HG03457 (cell line): ENCODE results near the gene PPP2R5C.

Experiments used
- ATAC-seq: cut with Tn5 transposase; IDR thresholded peaks from one replicate; pipeline ENCODE4 v1.9.1; 2021; ENCODE audit warnings: moderate number of reproducible peaks; ENCODE audit not compliant: unreplicated experiment

PPP2R5C gene

DNA sequence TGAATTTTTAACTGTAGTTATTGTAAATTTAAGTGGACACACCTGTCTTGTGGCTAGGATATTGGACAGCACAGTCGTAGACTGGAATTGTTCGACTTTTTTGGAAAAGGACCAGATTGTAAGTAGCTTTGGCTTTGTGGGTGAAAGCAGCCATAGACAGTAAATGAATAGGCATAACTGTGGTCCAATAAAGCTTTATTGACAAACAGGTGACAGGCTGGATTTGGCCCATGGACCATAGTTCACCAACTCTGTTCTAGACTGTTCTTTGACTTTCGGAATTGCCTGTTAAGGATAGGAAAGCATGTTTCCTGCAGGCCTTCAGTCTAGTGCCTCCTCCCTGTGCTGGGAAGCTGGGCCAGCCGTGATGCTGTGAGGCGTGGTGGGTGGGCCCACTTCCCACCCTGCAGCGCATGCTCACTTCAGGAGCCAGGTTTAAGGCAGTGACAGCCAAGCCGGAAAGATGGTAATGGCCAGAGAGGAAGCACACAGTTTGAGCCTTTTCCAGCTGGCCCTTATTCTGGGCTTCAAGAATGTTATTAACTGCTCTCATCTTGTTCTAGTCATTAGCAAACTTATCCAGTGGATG is 51.8 kb downstream of the PPP2R5C start:
- ATAC-seq, result no peak

DNA sequence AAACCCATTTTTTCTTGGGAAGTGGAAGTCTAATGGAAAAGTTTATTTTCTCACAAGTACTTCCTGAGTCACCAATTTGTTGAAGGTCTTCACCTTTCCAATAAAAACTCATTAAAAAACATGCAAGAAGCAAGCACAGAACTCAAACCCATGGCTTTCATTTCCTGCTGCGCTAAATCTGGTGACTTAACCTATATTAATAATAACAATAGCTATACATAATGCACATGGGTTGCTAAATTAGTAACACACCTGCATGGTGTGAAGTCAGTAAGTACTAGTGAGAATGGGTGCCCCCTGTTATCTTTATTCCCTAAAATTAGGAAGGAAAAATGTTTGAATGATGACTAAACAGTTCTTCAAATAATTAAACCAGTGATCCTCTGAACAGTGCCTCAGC is 52.3 kb downstream of the PPP2R5C start:
- ATAC-seq, result no peak

DNA sequence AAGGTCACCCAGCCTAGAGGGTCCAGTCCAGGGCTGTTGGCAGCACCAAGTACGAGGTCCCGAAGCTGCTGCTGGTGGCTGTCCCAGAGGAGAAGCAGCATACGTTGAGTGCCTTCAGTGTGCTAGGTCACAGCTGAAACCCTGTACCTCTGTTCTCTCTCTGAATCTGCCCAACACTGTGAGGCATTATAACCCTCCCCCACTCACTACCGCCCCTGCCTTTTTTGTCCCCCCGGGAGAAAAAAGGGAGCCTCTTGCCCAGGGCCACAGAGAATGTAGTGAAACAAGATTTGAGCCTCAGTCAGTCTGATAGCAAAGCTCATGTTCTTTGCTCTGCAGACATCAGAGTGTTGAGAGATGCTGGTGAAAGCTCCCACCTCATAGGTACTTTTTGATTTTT is 53.4 kb downstream of the PPP2R5C start:
- no peak for ATAC-seq

DNA sequence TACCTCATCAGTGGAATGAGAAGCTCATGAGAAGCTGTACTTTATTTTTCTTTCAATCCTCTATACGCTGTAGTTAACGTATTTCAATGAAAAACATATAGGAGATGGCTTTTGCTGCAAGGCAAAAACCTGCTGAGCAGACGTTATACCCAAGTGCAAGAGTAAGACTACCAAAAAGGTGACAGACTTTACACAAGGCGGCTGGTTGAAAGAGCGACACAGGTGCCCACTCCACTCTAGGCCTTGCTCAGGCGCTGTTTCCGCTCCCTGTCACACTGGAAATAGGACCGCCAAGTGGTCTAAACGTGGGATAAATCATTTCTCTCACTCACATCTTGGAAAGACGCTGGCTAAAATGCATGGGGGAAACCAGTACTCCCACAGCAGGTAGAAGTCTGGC is 54.5 kb downstream of the PPP2R5C start:
- no peak for ATAC-seq

GRCh38 chr14:101817501-101818001 is 56.0 kb downstream of the PPP2R5C start:
- no peak for ATAC-seq

DNA sequence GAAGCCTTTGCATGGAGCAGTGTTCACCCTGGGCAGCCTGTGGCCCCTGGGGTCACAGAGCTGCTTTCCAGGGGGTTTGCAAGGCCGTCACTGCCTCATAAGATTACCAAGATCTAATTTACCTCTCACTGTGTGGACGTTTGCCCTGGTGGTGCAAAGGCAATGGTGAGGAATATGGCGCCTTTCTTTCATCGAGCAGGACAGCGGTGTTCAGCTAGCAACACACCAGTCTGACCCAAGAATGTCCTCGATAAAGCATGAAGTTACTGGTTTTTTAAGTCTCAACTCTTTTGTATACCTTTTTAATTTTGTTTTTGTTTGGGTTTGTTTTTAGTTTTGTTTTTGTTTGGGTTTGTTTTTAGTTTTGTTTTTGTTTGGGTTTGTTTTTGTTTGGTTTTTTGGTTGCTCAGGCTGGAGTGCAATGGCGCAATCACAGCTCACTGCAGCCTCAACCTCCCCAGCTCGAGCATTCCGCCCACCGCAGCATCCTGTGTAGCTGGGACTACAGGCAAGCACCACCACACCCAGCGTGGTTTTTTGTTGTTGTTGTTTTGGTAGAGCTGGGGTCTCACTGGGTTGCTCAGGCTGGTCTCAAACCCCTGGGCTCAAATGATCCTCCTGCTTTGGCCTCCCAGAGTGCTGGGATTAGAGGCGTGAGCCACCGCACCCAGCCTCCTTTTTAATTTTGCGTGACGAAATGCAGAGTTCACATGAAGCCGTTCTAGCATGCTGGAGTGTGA is 57.9 kb downstream of the PPP2R5C start:
- ATAC-seq, result no peak

DNA sequence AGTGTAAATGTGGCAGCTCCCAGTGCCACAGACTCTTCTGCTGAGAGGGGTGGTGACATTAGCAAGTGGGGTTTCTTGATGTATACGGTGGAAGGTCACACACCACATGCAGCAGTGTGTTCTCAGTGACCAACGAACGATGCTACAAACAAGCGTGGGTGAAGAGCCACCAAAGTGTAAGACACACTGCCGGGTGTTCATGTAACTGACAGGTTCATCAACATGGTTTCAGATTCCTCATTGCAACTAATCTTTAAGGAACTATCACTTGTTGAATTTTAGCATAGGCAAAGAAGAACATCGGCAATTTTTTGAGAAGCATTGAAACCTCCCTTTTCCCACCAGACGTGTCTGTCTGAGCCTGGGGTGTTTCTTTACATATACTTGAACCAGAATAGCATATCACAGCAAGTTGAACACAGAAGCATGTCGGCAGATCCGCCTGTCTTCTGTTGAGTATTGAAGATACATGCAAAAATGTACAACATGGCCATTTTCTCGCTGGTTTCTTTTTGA is 58.8 kb downstream of the PPP2R5C start:
- ATAC-seq, result no peak

- ATAC-seq, result no peak
Measured at GRCh38 chr14:101821528-101821927, 60.0 kb downstream of the PPP2R5C start.

DNA sequence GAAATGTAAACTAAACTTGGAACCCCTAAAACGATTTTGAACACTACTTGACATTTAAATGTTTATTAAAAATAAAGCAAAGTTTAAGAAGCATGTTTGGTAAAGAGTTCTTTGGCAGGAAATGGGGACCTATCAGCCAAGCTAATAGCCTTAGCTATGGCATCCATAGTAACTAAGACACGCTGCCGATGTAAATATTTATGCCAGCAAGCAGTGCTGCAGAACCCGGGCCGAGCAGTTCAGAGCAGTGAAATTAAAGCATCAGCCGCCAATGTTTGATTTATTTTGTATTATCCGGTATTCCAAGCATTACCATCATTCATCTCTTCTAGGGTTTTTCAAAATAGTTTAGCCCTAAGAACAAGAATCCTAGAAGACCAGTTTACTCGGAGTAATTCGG is 61.6 kb downstream of the PPP2R5C start:
- no peak for ATAC-seq

DNA sequence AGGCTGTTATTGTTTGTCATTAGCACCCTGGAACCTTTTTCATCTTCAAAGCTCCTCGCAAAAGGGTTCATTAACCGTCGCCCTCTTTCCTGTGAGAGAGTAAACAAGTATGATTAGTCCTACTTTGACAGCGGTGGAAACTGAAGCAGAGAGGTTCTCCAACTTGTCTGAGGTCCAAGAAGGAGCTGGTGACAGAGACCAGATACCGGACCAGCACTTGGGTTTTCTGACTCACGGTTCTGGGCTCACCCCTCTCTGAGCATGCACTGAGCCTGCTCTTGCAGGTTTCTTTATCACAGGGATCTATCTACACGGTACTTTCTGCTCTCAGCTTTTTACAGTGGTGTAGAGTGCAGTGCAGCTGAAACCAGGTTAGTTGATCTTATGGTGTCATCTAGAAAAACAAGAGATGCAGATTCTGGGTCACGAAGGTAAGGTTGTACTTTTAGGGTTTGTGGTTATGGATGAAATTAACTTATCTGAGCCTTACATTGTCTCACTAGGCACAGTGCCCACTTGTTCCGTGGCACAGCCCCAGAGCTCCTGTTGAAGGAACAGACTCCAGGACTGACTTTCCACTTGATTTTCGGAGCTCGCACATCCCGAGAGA is 62.1 kb downstream of the PPP2R5C start:
- ATAC-seq, result peak; percentile 48

DNA sequence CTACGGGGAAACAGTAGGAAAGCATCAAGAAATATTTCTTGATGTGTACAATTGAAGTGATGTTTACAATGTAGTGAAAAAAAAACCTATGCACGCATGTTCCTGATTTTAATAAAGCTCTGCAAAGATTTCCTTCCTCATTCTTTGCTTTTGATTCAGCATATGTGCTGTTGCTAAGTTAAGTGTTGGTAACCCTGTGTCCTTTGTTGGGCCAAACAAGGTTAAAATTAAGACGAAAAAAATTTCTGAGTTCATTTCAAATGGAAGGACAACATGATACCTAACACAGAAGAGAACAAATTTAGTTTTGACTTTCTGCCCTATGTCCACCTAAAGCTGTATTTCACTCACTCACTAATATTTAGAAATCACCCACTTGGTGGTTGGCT is 62.8 kb downstream of the PPP2R5C start:
- ATAC-seq, result no peak

GRCh38 chr14:101825797-101826196 is 64.3 kb downstream of the PPP2R5C start:
- ATAC-seq, result no peak

- no peak for ATAC-seq
Measured at GRCh38 chr14:101826351-101826750, 64.8 kb downstream of the PPP2R5C start.

- ATAC-seq, result no peak
Measured at GRCh38 chr14:101827286-101827685, 65.8 kb downstream of the PPP2R5C start.

GRCh38 chr14:101828046-101828445 is 66.5 kb downstream of the PPP2R5C start:
- ATAC-seq, result no peak

GRCh38 chr14:101830271-101830670 is 68.8 kb downstream of the PPP2R5C start:
- ATAC-seq, result no peak

GRCh38 chr14:101833045-101833444 is 71.5 kb downstream of the PPP2R5C start:
- no peak for ATAC-seq

DNA sequence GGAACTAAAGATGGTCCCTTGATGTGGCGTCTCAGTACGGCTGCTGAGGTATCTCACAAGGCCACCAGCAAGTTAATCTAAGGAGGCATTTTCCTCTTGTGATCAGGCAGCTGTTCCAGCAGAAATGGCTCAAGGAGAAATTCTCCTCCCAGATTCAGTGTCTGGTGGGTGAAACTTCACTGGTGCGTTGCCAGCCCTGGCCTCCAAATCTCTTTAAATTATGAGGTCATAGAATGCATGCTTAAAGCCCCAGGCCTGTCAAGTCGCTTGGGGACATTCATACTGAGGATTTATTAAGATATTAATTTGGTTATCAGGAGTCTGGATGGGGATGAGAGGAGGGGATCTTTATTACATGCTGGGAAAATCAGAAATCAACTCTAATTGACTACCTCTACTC is 72.9 kb downstream of the PPP2R5C start:
- ATAC-seq, result no peak

GRCh38 chr14:101834800-101835547 is 73.5 kb downstream of the PPP2R5C start:
- no peak for ATAC-seq

DNA sequence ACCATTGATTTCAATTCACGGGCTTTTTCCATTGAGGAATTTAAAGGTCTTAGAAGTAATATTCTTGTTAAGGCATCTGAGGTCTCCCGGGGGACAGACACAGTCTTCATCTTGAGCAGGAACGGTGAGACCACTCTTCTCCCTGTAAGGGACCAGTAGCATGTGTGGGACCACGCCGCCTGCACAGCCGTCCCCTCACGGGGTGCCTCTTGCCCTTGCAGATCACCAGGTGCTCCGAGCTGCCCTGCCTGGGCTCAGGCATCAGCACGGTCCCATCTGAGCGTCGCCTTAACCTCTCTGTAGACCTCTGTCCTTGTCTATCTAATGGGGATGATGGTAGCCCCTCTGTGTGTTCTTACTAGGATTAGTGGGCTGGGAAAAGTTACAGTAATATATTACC is 74.1 kb downstream of the PPP2R5C start:
- ATAC-seq, result no peak

GRCh38 chr14:101836135-101836534 is 74.6 kb downstream of the PPP2R5C start:
- ATAC-seq, result no peak
